Measurements from ENCODE around the gene PAX3.
A peak's percentile ranks its signal among the peaks of the same experiment; 100 is the strongest.

Gene PAX3

GRCh38 chr2:222298311-222299150 lies at the start of gene PAX3:
PAX3 (minus strand) TSS chr2:222298998; CDS start chr2:222298615, 383 bp downstream.
- no peak for DNase-seq

GRCh38 chr2:222341331-222341730 lies 42.5 kb upstream of the PAX3 start:
- peak; percentile 68 for DNase-seq

- no peak for DNase-seq
Measured at GRCh38 chr2:222338374-222338773, 39.6 kb upstream of the PAX3 start.

- DNase-seq = no peak
Measured at GRCh38 chr2:222336931-222337330, 38.1 kb upstream of the PAX3 start.

- no peak for DNase-seq
Measured at GRCh38 chr2:222336442-222336841, 37.6 kb upstream of the PAX3 start.

- no peak for DNase-seq
Measured at GRCh38 chr2:222334914-222335313, 36.1 kb upstream of the PAX3 start.

- DNase-seq = no peak
Measured at GRCh38 chr2:222333397-222333796, 34.6 kb upstream of the PAX3 start.

- no peak for DNase-seq
Measured at GRCh38 chr2:222332116-222332515, 33.3 kb upstream of the PAX3 start.

GRCh38 chr2:222330910-222331309 lies 32.1 kb upstream of the PAX3 start:
- DNase-seq = no peak

- no peak for DNase-seq
Measured at GRCh38 chr2:222322236-222322635, 23.4 kb upstream of the PAX3 start.

- no peak for DNase-seq
Measured at GRCh38 chr2:222320436-222321395, 21.9 kb upstream of the PAX3 start.

GRCh38 chr2:222319586-222320435 lies 21.0 kb upstream of the PAX3 start:
- DNase-seq = no peak

- DNase-seq = peak; percentile 28
Measured at GRCh38 chr2:222318712-222319585, 20.2 kb upstream of the PAX3 start.

- peak; percentile 65 for DNase-seq
Measured at GRCh38 chr2:222318026-222318711, 19.4 kb upstream of the PAX3 start.

- no peak for DNase-seq
Measured at GRCh38 chr2:222315443-222316121, 16.8 kb upstream of the PAX3 start.

GRCh38 chr2:222313816-222314215 lies 15.0 kb upstream of the PAX3 start:
- DNase-seq = no peak

GRCh38 chr2:222311978-222312738 lies 13.4 kb upstream of the PAX3 start:
- no peak for DNase-seq

GRCh38 chr2:222311319-222311977 lies 12.7 kb upstream of the PAX3 start:
- no peak for DNase-seq

GRCh38 chr2:222310747-222311318 lies 12.0 kb upstream of the PAX3 start:
- no peak for DNase-seq

Measured in kidney glomerular epithelial cell (primary cell).